T-cell (primary cell): ENCODE results near the gene ANXA2R. TPM values are rescaled to one million over a fixed set of nuclear protein-coding genes. Genes with fewer than 3 reads are reported as not detected.

Source experiments
- ATAC-seq, 4 experiments: fragments of 200-7000 bp in 3 of 4; fragments of 150-1000 bp in 1 of 4; cut with Tn5 transposase; replicated peaks in 1 of 4; 1 replicate in 3 of 4; 2 replicates in 1 of 4; pipeline ENCODE4 v1.10.0; 2021; ENCODE audit warnings: moderate library complexity in 3 of 4, mild to moderate bottlenecking in 2 of 4, moderate number of reproducible peaks in 1 of 4
- CTCF ChIA-PET, 2 donors: fragments of 300-600 bp; sonication (Branson Sonifier 250); formaldehyde crosslinking; loops; one replicate each; lab custom pipeline; 2022; ENCODE audit warnings: antibody characterized with exemption in 2 of 2; lab: Charles Lee
- POLR2A ChIA-PET, 2 donors: fragments of 300-600 bp; sonication (Branson Sonifier 250); formaldehyde crosslinking; loops; one replicate each; lab custom pipeline; 2022; ENCODE audit warnings: antibody characterized with exemption in 2 of 2; lab: Charles Lee
- DNase-seq, 35 experiments: peaks; one replicate each; pipeline versions ENCODE4 v3.0.0 to v3.0.0-alpha.2; 2013 to 2023
- H3K27ac ChIP-seq: one replicate; pipeline ENCODE4 v1.5.1; 2013; ENCODE audit warnings: low read length
- H3K27me3 ChIP-seq, 2 experiments: replicated peaks in 1 of 2; 1 replicate in 1 of 2; 2 replicates in 1 of 2; pipeline versions ENCODE4 v1.6.1 to v1.7.0; 2013; ENCODE audit warnings: low read length in 1 of 2, mixed read lengths in 1 of 2; ENCODE audit not compliant: control insufficient read depth in 2 of 2, insufficient read depth in 2 of 2; ENCODE audit errors: extremely low read depth in 1 of 2
- H3K36me3 ChIP-seq, 2 donors: 1 replicate in 1 of 2; 2 replicates in 1 of 2; pipeline versions ENCODE4 v1.6.1 to v1.7.0; 2013; ENCODE audit warnings: low read length in 1 of 2; ENCODE audit not compliant: control insufficient read depth in 2 of 2, insufficient read depth in 1 of 2; ENCODE audit errors: extremely low read depth in 1 of 2
- H3K4me1 ChIP-seq, 2 experiments: 1 replicate in 1 of 2; 2 replicates in 1 of 2; pipeline versions ENCODE4 v1.6.1 to v1.7.0; 2013; ENCODE audit warnings: low read length in 2 of 2, mixed read lengths in 1 of 2; ENCODE audit not compliant: insufficient read depth in 2 of 2, control insufficient read depth in 1 of 2; ENCODE audit errors: extremely low read depth in 1 of 2
- H3K4me3 ChIP-seq, 2 donors: 1 replicate in 1 of 2; 2 replicates in 1 of 2; pipeline versions ENCODE4 v1.5.1 to v1.7.0; 2013; ENCODE audit warnings: mild to moderate bottlenecking in 2 of 2, low read length in 1 of 2, moderate library complexity in 1 of 2; ENCODE audit not compliant: control insufficient read depth in 1 of 2; ENCODE audit errors: extremely low read depth in 1 of 2
- H3K9me3 ChIP-seq: 2 replicates; pipeline ENCODE4 v1.7.0; 2013
- H3K27ac Mint-ChIP-seq, 2 donors: one replicate each; pipeline ENCODE4 v1.8.0; 2020 to 2021; ENCODE audit warnings: mild to moderate bottlenecking in 2 of 2, mixed read lengths in 2 of 2
- H3K27me3 Mint-ChIP-seq, 2 donors: one replicate each; pipeline ENCODE4 v1.8.0; 2021 to 2022; ENCODE audit warnings: mixed read lengths in 2 of 2
- H3K36me3 Mint-ChIP-seq: one replicate; pipeline ENCODE4 v1.8.0; 2021; ENCODE audit warnings: mixed read lengths
- H3K4me1 Mint-ChIP-seq, 3 donors: one replicate each; pipeline ENCODE4 v1.8.0; 2020 to 2022; ENCODE audit warnings: mixed read lengths in 3 of 3, mild to moderate bottlenecking in 1 of 3
- H3K4me3 Mint-ChIP-seq, 3 donors: one replicate each; pipeline ENCODE4 v1.8.0; 2020 to 2022; ENCODE audit warnings: mild to moderate bottlenecking in 3 of 3, mixed read lengths in 3 of 3, moderate library complexity in 3 of 3
- H3K9me3 Mint-ChIP-seq, 3 donors: one replicate each; pipeline ENCODE4 v1.8.0; 2020 to 2022; ENCODE audit warnings: mixed read lengths in 3 of 3
- WGBS: methylation state at CpG from one replicate; pipeline ENCODE4 v1.1.5; 2013; ENCODE audit warnings: missing lambda C conversion rate; ENCODE audit not compliant: insufficient coverage; 5-methylcytosine and 5-hydroxymethylcytosine counted together
- total RNA-seq, 35 experiments: library from RNA in 6 of 35; stranded (reverse) in 6 of 35; fragments of 120-200 nt in 1 of 35; gene quantifications; one replicate each; pipeline versions ENCODE4 v1.2.1 to v1.2.4 and lab custom pipeline; 2013 to 2026

Gene ANXA2R
- total RNA-seq, 5 donors from 2014 or later (not counting 1 experiment from before 2014, with no cell fraction given) = 47.8 to 64.1 (median 53.1) TPM

DNA sequence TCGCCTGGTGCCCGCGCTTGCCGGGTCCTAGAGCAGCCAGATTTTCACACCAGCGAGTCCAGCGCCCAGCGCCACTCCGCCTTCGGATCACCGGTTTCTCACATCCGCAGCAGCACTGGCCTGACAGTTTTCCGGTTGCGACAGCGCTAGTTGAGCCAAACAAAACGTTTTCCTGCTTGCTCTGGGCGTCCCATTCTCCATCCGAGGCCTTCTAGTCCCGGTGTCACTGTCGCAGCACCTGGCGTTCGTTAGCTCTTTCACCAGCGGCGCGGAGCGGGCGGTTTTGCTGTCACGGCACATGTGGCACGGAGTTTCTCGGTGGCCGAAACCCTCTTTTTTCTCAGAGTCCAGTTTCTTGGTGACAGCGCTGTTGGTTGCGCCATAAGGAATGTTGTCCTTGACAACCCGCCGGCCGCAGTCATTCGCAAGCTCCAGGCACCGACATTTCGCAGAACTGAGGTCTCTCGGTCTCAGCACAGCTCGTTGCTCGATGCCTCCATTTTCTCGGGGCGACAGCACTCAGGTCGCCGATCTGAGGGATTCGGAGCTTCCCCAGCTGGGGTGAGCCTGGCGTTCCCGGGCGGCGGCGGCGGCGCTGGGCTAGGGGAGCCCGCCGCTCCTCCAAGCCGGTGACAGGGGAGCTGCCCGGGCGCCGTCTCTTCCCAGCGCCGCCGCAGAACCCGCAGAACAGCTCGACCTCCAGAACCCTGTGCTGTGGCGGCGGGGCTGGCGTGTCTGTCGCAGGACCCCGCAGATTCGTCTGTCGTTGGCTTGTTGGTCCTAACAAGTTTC is 47.8 kb downstream of the ANXA2R start:
- WGBS = under 1% methylated on average over 63 of the region's 71 CpGs
- peaks cover 48 to 57% (median 54%) of the 10 kb centered on the region in 3 donors for H3K4me1 Mint-ChIP-seq
- peaks cover 31 to 37% of the 10 kb centered on the region in 2 experiments for H3K4me1 ChIP-seq
- POLR2A ChIA-PET = interaction anchor here (0.5 to 5.1 kb wide), 17 partner anchors 16 to 1786 kb away, joined by 3 to 122 read pairs (median 9); partner anchors contain the start of genes HMGCS1 (in 1 of the 2) and TMEM267 (in 1 of the 2)
- peaks cover 5% of the 10 kb centered on the region for H3K36me3 Mint-ChIP-seq
- no peaks in the 10 kb centered on the region for H3K9me3 Mint-ChIP-seq
- peak overlapping the region; percentile 89 for H3K27ac ChIP-seq
- H3K4me3 ChIP-seq = peak overlapping the region; percentile 83 to 95
- H3K36me3 ChIP-seq = no peaks in the 10 kb centered on the region
- H3K27ac Mint-ChIP-seq = peak overlapping the region; percentile 100
- H3K27me3 ChIP-seq = no peaks in the 10 kb centered on the region
- CTCF ChIA-PET = interaction anchor here (0.5 to 10.3 kb wide), 16 partner anchors 14 to 321 kb away, joined by 3 to 146 read pairs (median 6); no protein-coding TSS in a partner anchor
- no peaks in the 10 kb centered on the region for H3K9me3 ChIP-seq
- peak overlapping the region; percentile 99 to 100 (median 100) for H3K4me3 Mint-ChIP-seq
- ATAC-seq = peak; percentile 32 to 50 (median 40)
- peak; percentile 58 to 85 (median 75) for DNase-seq
- H3K27me3 Mint-ChIP-seq = no peaks in the 10 kb centered on the region

- 7% methylated on average over 30 of the region's 36 CpGs for WGBS
- H3K27ac Mint-ChIP-seq = peak overlapping the region; percentile 100
- H3K4me1 ChIP-seq = peaks cover 31 to 43% of the 10 kb centered on the region in 2 experiments
- DNase-seq (peak in 2 of 35 experiments; percentile 16 to 23), ATAC-seq (no peak)
- H3K27ac ChIP-seq = peak overlapping the region; percentile 89
- H3K4me1 Mint-ChIP-seq = peaks cover 50 to 64% (median 57%) of the 10 kb centered on the region in 3 donors
- ChIA-PET POLR2A (interaction anchor here (0.6 to 5.1 kb wide), 17 partner anchors 17 to 1088 kb away, joined by 3 to 122 read pairs (median 7); partner anchors contain the start of gene TMEM267 (in 1 of the 2)), CTCF (interaction anchor here (0.5 to 10.3 kb wide), 12 partner anchors 16 to 322 kb away, joined by 3 to 146 read pairs (median 8); no protein-coding TSS in a partner anchor)
- H3K4me3 ChIP-seq = peak overlapping the region; percentile 83 to 95
- peak overlapping the region; percentile 99 to 100 (median 100) for H3K4me3 Mint-ChIP-seq
- H3K27me3 ChIP-seq = no peaks in the 10 kb centered on the region
- no peaks in the 10 kb centered on the region for H3K9me3 ChIP-seq
- no peaks in the 10 kb centered on the region for H3K27me3 Mint-ChIP-seq
- H3K36me3 Mint-ChIP-seq = peaks cover 8% of the 10 kb centered on the region
- no peaks in the 10 kb centered on the region for H3K9me3 Mint-ChIP-seq
- H3K36me3 ChIP-seq = no peaks in the 10 kb centered on the region
Measured at GRCh38 chr5:42991404-42992087, 48.6 kb downstream of the ANXA2R start.

DNA sequence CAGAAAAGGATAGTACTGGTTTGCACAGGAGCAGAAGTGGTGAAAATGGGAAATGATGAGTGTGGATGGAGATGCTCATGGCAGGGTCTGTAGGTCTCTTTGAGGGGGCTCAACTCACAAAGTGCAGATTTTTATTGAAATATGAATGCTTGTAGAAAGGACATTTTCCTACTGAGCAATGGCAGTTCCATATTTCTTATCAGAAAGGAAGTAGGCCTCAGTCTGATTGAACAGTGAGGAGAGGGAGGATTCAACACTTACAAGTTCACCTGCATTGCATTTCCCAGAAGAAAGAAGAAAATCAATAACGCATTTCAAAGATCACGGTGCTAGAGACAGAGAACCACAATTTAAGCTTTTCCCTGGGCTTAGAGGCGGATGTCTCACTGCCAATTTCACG is 49.2 kb downstream of the ANXA2R start:
- H3K9me3 ChIP-seq = no peaks in the 10 kb centered on the region
- Mint-ChIP-seq H3K4me1 (peaks cover 50 to 66% (median 59%) of the 10 kb centered on the region in 3 donors), H3K9me3 (no peaks in the 10 kb centered on the region), H3K27me3 (no peaks in the 10 kb centered on the region), H3K4me3 (peak overlapping the region; percentile 99 to 100 (median 100)), H3K36me3 (peaks cover 14% of the 10 kb centered on the region), H3K27ac (peak overlapping the region; percentile 100)
- H3K36me3 ChIP-seq = no peaks in the 10 kb centered on the region
- H3K27ac ChIP-seq = peak overlapping the region; percentile 89
- no peaks in the 10 kb centered on the region for H3K27me3 ChIP-seq
- no peak for ATAC-seq
- ChIA-PET CTCF (interaction anchor here (0.7 to 10.3 kb wide), 8 partner anchors 17 to 82 kb away, joined by 3 to 146 read pairs (median 11); no protein-coding TSS in a partner anchor), POLR2A (interaction anchor here (0.6 to 5.1 kb wide), 7 partner anchors 17 to 493 kb away, joined by 3 to 122 read pairs (median 7); partner anchors contain the start of gene TMEM267 (in 1 of the 2))
- peak overlapping the region; percentile 83 to 95 for H3K4me3 ChIP-seq
- DNase-seq = peak in 1 of 35 experiments; percentile 29
- 4% methylated on average over 4 of the region's 4 CpGs for WGBS
- peaks cover 31 to 45% of the 10 kb centered on the region in 2 experiments for H3K4me1 ChIP-seq

Other genes with a start within 250 kb of the ANXA2R start
- 1 to 10 TPM in 3 of 5 donors, under 1 TPM in 2; 0.68 to 3.1 (median 2.6) TPM for gene SELENOP, start 228.4 kb downstream of the ANXA2R start, total RNA-seq
- gene ZNF131, start 80.6 kb upstream of the ANXA2R start, total RNA-seq = 10 to 100 TPM; 62.0 to 71.9 (median 67.5) TPM
- under 1 TPM in 4 of 5 donors, not detected in 1; 0.41 to 0.89 (median 0.73) TPM for gene NIM1K, start 151.9 kb upstream of the ANXA2R start, total RNA-seq